ENCODE data around the gene ANKRD39. TPM values are rescaled to one million over a fixed set of nuclear protein-coding genes. Genes with fewer than 3 reads are reported as not detected.

ANKRD39 gene
- total and polyA plus RNA-seq, 2 experiments from 2014 or later: 17.5 to 32.0 TPM

DNA sequence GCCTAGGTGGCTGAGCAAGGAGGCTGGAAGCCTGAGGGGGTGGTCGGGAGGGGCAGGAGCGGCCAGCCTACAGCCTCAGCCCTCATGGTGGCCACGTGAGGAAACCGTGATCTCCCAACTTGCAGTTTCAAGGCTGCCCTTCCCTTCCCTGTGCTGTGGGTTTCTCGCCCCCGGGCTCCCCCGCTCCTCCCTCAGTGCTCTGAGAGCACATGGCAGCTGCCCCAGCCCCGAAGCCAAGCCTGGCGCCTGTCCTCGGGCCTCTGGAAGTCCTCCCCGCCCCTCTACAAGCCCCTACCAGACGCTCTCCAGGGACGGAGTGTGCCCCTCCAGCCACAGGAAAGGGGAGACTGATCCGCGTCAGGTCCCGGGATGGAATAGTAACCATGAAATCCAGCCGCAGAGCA, 13.4 kb downstream of the ANKRD39 start (continued):
- TF ChIP-seq, protein P1, sequence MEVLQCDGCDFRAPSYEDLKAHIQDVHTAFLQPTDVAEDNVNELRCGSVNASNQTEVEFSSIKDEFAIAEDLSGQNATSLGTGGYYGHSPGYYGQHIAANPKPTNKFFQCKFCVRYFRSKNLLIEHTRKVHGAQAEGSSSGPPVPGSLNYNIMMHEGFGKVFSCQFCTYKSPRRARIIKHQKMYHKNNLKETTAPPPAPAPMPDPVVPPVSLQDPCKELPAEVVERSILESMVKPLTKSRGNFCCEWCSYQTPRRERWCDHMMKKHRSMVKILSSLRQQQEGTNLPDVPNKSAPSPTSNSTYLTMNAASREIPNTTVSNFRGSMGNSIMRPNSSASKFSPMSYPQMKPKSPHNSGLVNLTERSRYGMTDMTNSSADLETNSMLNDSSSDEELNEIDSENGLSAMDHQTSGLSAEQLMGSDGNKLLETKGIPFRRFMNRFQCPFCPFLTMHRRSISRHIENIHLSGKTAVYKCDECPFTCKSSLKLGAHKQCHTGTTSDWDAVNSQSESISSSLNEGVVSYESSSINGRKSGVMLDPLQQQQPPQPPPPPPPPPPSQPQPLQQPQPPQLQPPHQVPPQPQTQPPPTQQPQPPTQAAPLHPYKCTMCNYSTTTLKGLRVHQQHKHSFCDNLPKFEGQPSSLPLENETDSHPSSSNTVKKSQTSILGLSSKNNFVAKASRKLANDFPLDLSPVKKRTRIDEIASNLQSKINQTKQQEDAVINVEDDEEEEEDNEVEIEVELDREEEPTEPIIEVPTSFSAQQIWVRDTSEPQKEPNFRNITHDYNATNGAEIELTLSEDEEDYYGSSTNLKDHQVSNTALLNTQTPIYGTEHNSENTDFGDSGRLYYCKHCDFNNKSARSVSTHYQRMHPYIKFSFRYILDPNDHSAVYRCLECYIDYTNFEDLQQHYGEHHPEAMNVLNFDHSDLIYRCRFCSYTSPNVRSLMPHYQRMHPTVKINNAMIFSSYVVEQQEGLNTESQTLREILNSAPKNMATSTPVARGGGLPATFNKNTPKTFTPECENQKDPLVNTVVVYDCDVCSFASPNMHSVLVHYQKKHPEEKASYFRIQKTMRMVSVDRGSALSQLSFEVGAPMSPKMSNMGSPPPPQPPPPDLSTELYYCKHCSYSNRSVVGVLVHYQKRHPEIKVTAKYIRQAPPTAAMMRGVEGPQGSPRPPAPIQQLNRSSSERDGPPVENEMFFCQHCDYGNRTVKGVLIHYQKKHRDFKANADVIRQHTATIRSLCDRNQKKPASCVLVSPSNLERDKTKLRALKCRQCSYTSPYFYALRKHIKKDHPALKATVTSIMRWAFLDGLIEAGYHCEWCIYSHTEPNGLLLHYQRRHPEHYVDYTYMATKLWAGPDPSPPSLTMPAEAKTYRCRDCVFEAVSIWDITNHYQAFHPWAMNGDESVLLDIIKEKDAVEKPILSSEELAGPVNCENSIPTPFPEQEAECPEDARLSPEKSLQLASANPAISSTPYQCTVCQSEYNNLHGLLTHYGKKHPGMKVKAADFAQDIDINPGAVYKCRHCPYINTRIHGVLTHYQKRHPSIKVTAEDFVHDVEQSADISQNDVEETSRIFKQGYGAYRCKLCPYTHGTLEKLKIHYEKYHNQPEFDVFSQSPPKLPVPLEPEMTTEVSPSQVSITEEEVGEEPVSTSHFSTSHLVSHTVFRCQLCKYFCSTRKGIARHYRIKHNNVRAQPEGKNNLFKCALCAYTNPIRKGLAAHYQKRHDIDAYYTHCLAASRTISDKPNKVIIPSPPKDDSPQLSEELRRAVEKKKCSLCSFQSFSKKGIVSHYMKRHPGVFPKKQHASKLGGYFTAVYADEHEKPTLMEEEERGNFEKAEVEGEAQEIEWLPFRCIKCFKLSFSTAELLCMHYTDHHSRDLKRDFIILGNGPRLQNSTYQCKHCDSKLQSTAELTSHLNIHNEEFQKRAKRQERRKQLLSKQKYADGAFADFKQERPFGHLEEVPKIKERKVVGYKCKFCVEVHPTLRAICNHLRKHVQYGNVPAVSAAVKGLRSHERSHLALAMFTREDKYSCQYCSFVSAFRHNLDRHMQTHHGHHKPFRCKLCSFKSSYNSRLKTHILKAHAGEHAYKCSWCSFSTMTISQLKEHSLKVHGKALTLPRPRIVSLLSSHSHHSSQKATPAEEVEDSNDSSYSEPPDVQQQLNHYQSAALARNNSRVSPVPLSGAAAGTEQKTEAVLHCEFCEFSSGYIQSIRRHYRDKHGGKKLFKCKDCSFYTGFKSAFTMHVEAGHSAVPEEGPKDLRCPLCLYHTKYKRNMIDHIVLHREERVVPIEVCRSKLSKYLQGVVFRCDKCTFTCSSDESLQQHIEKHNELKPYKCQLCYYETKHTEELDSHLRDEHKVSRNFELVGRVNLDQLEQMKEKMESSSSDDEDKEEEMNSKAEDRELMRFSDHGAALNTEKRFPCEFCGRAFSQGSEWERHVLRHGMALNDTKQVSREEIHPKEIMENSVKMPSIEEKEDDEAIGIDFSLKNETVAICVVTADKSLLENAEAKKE (CRISPR knock-in tag; IDR thresholded peaks at IDR 0.05): no peak

DNA sequence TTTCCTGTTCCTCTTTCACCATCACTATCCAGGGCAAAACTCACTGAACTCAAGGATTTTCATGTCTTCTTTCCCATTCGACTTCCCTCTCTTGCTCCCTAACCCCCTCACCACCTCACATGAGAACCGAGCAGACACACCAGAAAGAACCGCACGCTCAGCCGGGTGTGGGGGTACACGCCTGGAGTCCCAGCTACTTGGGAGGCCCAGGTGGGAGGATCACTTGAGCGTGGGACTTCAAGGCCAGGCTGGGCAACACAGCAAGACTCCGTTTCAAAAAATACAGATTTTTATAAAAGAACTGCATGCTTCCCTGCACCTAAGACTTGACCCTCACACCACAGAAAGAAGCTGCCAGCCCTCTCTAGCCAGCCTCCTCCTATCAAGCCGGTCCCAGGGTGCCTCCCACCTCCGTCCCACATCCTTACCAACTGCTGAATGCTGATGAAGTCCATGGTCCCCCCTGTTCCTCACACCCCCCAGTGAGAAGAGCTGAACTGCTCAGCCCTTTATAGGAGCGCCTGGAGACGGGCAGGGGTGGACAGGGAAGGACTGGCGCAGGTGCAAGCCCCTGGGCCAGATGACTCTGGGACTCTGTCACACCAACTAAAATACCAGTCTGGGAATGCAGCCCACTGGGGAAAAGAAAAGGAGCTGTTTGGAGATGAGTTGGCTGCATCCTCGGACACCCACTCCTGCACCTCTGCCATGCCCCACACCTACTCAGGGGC, 14.1 kb downstream of the ANKRD39 start, which contains the start of gene ANKRD23:
Gene ANKRD23 (minus strand): TSS at position 484 of the 731 bp plus-strand sequence. CDS start 29 bp downstream, at position 455.
- H3K36me3 Mint-ChIP-seq (ENCODE audit: low read depth): peaks cover 18% of the 10 kb centered on the region
- TF ChIP-seq, protein P2, sequence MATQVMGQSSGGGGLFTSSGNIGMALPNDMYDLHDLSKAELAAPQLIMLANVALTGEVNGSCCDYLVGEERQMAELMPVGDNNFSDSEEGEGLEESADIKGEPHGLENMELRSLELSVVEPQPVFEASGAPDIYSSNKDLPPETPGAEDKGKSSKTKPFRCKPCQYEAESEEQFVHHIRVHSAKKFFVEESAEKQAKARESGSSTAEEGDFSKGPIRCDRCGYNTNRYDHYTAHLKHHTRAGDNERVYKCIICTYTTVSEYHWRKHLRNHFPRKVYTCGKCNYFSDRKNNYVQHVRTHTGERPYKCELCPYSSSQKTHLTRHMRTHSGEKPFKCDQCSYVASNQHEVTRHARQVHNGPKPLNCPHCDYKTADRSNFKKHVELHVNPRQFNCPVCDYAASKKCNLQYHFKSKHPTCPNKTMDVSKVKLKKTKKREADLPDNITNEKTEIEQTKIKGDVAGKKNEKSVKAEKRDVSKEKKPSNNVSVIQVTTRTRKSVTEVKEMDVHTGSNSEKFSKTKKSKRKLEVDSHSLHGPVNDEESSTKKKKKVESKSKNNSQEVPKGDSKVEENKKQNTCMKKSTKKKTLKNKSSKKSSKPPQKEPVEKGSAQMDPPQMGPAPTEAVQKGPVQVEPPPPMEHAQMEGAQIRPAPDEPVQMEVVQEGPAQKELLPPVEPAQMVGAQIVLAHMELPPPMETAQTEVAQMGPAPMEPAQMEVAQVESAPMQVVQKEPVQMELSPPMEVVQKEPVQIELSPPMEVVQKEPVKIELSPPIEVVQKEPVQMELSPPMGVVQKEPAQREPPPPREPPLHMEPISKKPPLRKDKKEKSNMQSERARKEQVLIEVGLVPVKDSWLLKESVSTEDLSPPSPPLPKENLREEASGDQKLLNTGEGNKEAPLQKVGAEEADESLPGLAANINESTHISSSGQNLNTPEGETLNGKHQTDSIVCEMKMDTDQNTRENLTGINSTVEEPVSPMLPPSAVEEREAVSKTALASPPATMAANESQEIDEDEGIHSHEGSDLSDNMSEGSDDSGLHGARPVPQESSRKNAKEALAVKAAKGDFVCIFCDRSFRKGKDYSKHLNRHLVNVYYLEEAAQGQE (IDR thresholded peaks at IDR 0.05; ENCODE audit: unreplicated experiment): no peak
- TF ChIP-seq, protein P3, sequence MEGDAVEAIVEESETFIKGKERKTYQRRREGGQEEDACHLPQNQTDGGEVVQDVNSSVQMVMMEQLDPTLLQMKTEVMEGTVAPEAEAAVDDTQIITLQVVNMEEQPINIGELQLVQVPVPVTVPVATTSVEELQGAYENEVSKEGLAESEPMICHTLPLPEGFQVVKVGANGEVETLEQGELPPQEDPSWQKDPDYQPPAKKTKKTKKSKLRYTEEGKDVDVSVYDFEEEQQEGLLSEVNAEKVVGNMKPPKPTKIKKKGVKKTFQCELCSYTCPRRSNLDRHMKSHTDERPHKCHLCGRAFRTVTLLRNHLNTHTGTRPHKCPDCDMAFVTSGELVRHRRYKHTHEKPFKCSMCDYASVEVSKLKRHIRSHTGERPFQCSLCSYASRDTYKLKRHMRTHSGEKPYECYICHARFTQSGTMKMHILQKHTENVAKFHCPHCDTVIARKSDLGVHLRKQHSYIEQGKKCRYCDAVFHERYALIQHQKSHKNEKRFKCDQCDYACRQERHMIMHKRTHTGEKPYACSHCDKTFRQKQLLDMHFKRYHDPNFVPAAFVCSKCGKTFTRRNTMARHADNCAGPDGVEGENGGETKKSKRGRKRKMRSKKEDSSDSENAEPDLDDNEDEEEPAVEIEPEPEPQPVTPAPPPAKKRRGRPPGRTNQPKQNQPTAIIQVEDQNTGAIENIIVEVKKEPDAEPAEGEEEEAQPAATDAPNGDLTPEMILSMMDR (conservative IDR thresholded peaks at IDR 0.05; ENCODE audit: low read depth in 2 of 2): no peak
- TF ChIP-seq EZH2 (IDR thresholded peaks at IDR 0.05; ENCODE audit: low read depth, unreplicated experiment) (no peak), ZNF114 (CRISPR knock-in tag; IDR thresholded peaks at IDR 0.05) (no peak), POLR2AphosphoS5 (IDR thresholded peaks at IDR 0.05; ENCODE audit: low read depth) (no peak), JUNB (IDR thresholded peaks at IDR 0.05; ENCODE audit: unreplicated experiment) (no peak), CREB1 (CRISPR knock-in tag; IDR thresholded peaks at IDR 0.05; ENCODE audit: low read depth) (no peak), ZNF331 (CRISPR knock-in tag; IDR thresholded peaks at IDR 0.05; ENCODE audit: low read depth) (no peak), STAT1 (IDR thresholded peaks at IDR 0.05; ENCODE audit: unreplicated experiment) (no peak), NANOG (IDR thresholded peaks at IDR 0.05; ENCODE audit: borderline replicate concordance) (no peak)
- TF ChIP-seq, protein P4, sequence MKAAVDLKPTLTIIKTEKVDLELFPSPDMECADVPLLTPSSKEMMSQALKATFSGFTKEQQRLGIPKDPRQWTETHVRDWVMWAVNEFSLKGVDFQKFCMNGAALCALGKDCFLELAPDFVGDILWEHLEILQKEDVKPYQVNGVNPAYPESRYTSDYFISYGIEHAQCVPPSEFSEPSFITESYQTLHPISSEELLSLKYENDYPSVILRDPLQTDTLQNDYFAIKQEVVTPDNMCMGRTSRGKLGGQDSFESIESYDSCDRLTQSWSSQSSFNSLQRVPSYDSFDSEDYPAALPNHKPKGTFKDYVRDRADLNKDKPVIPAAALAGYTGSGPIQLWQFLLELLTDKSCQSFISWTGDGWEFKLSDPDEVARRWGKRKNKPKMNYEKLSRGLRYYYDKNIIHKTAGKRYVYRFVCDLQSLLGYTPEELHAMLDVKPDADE (IDR thresholded peaks at IDR 0.05): no peak

More for the DNA sequence above, 14.1 kb downstream of the ANKRD39 start, which contains the start of gene ANKRD23:
- Mint-ChIP-seq H3K4me1 (no peaks in the 10 kb centered on the region; the same call in 1 of the 3 replicates), H3K27ac (peak within 1 kb of the TSS; percentile 56; the same call in 1 of the 2 replicates), H3K9me3 (no peaks in the 10 kb centered on the region; the same call in 2 of the 3 replicates), H3K4me3 (no peak within 1 kb of the TSS), H3K27me3 (ENCODE audit: insufficient read depth, low read depth, poor library complexity) (peaks cover 12% of the 10 kb centered on the region)
- no peak for ATAC-seq
- Histone ChIP-seq H3K9me2 (ENCODE audit: insufficient read depth) (no peaks in the 10 kb centered on the region), H3K4me2 (no peak within 1 kb of the TSS), H4K20me1 (replicated peaks; ENCODE audit: insufficient read depth) (no peaks in the 10 kb centered on the region), H3K27ac (ENCODE audit: low read depth) (no peak within 1 kb of the TSS), H2AFZ (no peak within 1 kb of the TSS), H3K27me3 (ENCODE audit: insufficient read depth) (no peaks in the 10 kb centered on the region), H3K4me1 (ENCODE audit: insufficient read depth) (0 out of 2 replicates have a peak, but pooled peaks cover 6% of the 10 kb centered on the region), H3K4me3 (no peak within 1 kb of the TSS), H3K79me2 (replicated peaks; ENCODE audit: insufficient read depth) (no peaks in the 10 kb centered on the region), H3K36me3 (ENCODE audit: insufficient read depth) (peaks cover 7% of the 10 kb centered on the region; the same call in 1 of the 2 replicates), H3F3A (replicated peaks; ENCODE audit: low read depth) (no peaks in the 10 kb centered on the region)
- no peak for DNase-seq (ENCODE audit: low spot score)

Data from GM23338 (cell line).